ENCODE results near the gene HRH3.
A peak's percentile ranks its signal among the peaks of the same experiment; 100 is the strongest.

The HRH3 gene

DNA sequence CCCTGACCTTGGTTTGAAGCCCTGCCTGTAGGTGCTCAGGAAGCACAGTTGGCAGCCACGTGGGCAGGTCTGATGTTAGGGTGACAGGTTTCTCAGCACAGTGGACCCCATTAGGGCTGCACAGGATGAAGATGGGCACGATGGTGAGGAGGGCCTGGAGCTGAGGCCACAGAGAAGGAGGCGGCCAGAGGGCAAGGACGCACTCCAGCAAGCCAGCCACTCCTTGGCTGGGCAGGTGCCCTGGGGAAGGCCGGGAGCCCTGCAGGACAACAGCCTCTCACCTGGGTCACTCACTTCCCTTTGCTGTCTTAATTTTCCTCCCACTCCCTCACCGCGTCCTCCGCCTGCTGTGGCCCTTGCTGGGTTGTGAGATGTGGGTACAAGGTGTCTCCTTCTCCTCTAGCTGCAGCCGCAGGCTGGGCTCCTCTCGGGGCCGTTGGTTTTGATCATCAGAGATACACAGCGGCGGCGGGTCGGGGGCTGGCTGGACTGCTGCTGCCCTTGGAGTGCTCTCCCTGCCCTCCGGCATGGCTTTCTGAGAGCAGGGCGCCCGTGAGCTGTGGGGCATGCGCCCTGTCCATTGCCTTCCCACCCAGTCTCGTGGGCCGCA is 23.9 kb upstream of the HRH3 start:
- DNase-seq = no peak

DNA sequence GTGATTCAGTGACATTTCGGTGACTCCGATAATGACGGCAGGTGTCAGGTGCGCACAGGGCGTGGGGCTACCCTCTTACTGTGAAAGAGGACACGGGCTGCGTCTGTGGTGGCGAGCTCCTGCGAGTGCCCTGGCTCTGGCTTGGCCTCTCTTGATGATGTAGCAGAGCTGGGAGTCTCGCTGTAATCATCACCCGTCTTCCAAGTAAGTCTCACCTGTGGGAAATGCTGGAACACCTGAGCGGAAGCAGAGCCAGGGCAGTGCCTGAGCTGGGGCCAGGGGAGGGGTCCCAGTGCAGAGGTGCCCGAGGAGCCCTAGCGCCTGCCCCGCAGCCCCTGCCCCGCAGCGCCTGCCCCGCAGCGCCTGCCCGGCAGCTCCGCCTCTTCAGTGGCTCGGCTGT is 23.0 kb upstream of the HRH3 start:
- DNase-seq = no peak

DNA sequence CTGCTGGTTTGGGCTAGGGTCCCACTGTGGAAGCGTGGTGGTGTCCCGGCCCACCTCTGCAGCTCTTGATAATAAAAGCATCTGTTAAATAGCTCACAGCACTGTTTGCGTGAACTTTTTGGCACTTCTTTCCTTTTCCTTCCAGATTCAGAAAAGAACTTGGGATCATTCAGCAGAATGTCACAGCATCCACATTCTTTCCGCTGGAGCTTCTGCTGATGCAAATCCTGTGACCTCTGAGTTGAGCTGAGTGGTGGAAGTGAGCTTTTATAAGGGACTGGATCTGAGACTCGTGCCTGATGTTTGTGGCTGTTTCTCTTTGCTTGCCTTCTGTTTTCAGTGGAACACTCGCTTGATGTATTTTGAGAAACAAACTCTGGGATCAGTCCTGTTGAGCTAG is 22.1 kb upstream of the HRH3 start:
- no peak for DNase-seq

DNA sequence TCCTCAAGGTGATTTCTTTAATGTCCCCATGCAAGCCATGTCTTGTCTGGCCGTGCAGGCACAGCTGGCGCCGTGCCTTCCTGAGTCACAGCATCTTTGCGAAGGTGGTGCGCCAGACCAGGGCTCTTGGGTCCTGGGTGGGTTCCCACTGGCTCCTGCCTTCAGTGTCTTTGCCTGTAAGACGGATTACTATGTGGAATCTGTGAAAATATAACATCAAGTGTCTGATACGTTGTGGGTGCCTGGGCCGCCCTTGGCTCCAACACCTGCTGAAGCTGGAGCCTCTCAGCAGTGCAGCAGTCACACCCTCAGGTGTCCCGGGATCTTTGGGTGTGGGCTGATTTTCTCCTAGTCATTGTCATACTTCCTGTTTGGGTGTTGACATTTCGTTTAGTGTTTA is 21.4 kb upstream of the HRH3 start:
- DNase-seq = no peak

DNA sequence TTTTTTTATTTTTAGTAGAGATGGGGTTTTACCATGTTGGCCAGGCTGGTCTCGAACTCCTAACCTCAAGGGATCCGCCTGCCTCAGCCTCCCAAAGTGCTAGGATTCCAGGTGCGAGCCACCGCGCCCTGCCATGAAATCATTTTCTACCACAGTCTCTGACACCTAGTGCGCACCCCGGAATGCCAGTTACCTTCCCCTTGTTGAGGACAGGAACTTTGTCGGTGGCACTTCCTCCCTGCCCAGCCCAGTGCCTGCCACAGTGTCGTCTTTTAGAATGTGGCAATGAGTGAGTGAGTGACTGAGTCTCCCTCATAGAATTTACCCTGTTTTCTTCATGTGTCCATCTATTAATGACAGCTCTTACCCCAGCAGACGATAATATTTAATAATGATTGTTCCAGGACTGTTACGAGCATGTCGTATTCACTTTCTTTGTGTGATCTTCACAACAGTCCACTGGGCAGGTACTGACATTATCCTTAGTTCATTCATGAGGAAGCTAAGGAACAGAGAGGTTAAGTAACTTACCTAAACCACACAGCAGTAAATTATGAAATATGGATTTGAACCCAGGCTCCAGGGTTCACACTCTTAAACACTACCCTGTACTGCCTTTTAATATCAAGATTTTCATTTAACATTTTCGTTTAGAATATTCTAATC is 20.1 kb upstream of the HRH3 start:
- no peak for DNase-seq

DNA sequence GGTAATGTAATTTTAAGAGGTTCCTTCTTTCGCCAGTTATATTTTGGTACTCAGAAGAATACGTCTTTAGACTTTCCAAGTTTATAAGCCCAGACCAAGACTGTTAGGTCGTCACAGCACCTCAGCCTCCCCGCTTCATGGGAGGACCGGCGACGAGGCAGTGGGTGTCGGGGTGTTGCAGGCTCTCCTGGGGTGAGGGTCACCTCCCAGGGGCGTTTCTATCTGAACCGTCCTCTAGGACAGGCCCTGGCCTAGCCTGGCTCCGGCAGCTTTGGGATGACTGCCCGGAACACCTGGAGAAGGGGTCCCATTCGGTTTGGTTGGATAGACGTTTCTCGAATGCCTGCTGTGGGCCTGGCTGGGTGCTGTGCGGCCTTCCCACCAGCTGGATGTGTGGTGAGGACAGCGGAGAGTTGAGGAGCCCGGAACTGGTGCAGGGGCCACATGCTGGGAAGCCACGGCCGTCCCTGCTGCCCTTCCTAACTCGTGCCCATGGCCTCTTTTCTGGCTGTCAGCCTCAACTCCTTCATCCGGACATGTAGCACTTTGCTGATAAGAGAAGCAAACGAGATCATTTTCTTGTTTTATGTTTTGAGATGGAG is 19.3 kb upstream of the HRH3 start:
- DNase-seq = no peak

DNA sequence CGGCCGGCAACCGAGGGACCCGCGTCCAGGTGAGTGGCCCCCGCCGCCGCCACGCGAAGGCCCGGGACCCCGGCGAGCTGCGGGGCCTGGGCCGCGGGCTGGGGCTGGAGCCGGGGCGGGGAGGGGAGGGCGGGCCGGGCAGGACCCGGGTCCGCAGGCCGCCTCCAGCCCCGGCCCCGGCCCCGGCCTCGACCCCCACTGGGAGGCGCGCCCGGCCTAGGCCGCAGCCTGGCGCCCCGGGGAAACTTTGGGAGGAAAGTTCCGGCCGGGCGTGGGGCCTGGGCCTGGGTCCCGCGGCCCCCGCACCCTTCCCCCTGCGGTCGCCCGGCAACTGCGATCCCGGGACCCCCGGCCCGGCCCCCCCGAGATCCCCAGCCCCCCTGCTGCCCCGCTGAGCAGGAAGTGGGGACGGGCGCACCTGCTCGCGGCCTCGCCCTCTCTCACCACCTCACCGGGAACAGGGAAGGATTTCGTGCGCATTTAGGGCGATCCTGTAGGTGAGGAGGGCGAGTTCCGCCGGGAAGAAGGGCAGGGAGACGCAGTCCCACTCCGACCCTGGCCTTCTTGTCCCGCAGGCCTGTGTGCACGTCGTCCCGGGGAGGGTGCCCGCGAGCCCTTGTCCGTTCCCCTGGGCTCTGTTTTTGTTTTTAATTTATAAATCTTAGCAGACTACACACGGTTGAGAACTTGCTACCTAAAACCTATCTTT is 18.6 kb upstream of the HRH3 start:
- DNase-seq = no peak

DNA sequence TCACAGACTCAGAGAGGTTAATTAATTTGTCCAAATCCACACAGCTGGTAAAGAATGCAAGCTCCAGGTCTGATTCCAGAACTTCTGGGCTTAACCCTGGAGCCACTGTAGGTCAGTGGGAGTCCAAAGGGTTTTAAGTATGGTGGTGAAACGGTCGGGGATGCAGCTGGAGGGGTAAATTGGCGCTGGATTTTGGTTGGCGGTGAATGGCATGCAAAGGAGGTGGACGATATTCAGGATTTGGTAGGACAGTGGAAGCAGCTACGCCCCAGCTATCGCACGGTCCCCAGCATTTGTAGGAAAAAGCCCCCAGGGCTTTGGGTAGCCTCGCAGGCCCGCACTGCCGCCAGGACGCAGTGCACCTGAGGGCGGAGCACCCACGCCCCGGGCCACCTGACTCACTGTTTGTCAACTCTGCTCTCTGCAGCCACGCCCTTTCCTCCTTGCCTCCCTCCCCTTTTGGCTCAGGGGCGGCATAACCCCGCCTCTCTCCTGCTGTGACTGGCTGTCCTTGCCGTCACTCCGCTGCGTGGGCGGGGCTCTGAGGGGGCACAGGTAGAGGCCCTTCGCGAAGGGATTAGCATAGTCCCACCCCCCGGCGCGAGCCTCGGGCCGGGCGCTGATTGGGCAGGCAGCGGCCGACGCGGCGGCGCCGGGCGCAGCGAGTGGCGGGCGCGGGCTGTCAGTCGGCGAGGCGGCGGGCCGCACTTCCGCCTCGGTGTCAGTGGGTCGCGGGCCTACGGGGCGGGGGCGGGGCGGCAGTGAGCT is 17.9 kb upstream of the HRH3 start, which contains the start of gene OSBPL2:
Gene OSBPL2 (plus strand): TSS at position 721 of the 768 bp plus-strand sequence. CDS start 17,664 bp downstream, outside the sequence.
- peak; percentile 96 for DNase-seq

DNA sequence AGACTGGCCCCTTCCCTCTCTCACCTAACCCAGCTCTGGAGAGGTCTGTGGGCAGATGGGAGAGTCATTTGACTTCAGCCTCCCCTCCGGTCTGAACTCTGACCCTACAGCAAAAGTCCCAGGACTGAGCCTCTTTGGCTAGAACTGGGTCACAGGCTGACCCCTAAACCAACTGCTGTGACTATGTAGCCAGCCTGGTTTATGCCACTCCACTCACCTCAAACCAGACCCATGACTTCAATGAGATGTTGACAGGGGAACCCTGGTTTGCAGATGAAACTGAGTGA is 17.4 kb upstream of the HRH3 start:
- no peak for DNase-seq

DNA sequence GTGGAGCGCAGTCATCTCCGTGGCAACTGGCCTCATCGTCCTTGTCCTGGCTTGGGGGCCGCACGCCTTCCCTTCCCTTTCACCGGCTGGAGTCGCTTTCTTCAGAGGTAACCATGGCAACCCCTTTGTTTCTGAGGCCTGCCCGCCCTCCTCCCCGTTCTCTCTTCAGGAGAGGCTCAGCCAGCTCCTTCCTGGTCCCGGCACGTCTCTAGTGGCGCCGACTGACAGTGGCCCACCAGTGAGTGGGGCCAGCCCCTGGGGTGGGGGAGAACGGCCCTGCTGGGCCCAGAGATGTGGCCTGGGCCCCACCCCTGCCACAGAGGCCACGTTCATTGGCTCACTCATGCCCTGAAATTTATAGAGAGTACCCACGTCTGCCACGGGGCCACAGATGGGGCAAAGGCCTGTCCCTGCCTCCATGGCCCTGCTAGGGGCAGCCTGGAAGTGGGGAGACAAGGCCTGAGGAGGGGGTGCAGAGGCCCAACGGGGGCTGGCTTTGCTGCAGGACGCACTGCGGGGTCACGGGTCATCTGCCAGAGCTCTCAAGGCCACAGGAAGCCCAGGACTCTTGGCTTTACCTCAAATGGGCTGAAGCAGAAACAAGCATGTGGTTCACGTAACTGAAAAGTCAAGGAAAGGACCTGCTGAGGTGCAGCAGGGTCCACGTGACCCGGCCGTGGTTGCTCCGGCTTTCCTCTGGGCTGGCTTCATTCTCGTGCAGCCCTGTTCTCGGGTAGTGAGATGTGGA is 16.9 kb upstream of the HRH3 start:
- DNase-seq = peak; percentile 8

DNA sequence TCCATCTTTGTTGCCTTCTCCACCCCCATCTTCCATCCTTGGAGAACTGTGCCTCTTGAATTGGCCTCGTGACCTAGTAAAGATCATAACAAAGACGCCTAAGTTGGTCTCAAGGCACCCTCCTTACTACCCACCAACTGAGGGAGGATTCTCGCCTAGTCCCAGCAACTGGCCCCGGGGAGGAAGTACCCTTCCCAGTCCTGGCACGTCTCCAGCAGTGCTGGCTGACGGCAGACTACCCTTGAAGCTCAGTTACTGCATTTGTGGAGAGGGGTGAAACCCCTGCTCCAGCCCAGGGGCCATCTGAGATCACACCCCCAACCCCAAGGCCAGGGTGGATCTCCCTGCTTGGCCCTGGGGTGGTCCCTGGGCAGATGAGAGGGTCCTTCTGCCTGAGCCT is 16.1 kb upstream of the HRH3 start:
- no peak for DNase-seq

DNA sequence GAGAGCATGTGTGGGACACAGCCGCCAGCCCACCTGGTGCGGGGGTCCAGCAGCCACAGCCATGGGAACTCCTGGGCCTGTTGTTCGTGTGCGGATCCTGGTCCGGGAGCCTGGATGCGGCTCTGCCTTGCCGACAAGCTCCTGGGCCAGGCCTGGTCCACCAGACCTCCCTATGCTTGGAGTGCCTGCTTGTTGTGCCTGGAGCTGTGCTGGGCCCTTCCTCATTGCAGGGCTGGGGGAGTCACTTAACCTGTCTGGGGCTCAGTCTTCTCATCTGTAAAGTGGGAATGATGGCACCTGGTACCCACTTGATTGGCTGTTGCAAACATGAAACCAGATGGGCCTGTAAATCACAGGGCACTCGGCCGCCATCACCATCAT is 15.7 kb upstream of the HRH3 start:
- DNase-seq = no peak

DNA sequence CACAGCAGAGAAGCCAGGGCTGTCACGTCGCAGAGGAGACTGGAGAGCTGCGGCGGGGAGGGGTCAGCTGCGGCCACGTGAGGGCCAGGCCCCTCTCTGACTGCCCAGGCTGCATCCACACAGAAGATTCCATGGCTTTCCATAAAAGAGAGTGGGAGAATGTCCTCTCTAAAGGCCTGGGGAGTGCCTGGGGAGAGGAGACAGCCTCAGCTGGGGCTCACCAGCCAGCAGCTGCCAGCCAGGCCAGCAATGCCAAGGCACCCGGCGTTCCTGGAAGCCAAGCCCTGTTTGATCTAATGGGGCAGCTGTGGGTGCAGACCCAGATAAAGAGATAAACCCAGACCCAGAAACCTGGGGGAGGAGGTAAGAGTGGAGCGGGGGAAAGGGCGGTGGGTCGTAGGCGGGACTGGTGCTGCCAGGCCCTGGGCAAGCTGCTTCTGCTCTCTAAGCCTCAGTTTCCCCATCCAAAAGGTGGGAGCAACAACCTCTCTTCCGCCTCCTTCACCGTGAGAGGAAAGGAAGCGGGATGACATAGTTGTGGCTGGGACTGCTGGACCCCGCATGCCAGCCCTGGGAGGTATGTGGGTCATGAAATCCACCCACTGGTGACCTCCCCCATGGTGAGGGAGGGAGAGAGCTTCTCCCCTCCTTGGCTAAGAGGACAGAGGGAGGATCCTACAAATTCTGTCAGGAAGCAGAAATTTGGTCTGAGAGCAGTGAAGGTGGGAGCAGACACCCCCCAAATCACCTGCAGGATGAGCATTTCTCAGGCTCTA is 15.1 kb upstream of the HRH3 start:
- DNase-seq = no peak

DNA sequence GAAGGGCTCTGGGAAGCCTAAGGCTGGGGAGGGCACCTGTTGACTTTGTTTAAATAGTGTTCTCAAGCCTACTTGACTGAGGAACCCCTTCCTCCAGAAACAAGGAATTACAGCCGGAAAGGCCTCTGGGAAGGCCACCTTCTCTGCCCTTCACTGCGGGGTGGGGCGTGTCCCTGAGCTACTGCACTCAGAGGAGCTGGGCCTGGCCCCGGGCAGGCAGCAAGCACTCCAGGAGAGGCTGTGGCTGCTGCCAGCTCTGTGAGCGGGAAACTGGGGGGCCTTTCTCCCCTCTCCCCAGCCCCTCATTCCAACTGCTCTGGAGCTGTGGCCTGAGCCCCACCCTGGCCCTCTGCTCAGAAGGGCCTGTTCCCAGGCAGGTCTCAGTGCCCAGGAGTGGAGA is 14.3 kb upstream of the HRH3 start:
- DNase-seq = no peak

DNA sequence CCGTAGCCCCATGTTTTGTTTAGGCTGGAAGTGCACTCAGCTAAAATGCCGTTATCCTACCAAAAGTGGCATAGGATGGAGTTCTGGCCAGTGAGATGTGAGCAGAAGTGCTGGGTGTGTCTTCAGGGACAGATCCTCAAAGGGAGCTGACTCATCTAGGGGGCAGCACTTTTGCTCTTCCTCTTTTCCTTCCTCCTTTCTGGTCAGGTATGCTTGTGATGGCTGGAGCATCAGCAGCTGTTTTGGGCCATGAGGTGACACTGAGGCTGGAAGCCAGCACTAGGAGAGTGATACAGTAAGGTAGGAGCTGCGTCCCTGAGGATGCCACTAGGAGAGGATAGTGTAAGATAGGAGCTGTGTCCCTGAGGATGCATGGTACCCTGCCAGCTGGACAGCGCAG is 13.6 kb upstream of the HRH3 start:
- no peak for DNase-seq

DNA sequence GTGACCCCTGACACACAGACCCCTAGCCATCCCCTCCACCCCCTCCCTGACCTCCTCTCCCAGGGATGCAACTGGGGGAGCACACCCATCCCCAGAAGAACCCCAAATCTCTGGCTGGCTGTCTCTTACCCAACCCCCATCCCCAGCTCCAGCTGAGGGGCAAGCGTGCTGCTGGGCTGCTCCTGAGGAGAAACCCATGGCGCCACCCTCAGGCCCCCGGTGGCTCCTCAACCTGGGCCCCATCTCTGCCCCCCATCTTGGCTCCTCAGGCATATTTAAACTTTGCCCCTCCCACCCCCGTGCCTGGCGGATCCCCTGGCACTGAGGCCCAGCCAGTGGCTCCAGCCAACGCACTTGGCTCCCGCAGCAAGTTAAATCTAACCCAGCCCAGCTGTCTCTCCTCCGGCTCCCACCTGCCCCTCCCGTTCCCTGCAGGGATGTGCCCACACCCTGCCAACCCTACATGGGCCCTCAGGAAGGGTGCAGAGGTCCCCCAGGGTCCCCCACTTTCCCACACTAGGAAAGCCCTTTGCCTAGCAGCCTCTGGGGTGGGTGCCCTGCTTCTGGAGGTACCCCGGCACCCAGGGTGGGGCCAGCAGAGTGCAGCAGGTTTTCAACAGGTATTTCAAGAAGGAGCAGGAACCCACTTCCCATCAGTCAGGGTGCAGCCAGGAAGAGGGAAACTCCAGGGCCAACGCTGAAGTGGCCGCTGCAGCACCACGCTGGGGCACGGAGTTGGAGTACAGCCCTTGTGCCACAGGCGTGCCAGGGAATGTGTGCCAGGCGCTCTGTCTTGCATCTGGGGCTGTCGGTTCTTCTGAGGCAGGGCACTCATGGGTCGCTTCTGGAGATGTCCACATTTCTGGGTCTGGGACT is 12.9 kb upstream of the HRH3 start:
- no peak for DNase-seq

DNA sequence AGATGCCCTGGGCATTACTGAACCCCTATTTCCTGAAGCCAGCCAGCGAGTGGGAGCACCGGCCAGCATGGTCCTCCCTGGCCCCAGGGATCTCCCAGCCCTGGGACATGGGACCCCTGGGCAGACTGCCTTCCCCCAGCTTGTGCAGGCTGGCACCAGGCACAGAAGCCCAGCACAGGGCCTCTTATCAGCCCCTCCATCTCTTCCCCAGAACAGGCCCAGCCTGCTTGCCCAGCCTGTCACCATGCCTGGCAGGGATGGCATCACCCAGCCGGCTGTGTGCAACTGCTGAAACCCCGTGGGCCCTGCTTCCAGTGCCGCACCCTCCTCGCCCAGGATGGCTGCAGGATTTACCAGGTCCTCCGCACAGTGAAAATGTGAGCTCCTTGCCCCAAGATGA is 12.1 kb upstream of the HRH3 start:
- no peak for DNase-seq

DNA sequence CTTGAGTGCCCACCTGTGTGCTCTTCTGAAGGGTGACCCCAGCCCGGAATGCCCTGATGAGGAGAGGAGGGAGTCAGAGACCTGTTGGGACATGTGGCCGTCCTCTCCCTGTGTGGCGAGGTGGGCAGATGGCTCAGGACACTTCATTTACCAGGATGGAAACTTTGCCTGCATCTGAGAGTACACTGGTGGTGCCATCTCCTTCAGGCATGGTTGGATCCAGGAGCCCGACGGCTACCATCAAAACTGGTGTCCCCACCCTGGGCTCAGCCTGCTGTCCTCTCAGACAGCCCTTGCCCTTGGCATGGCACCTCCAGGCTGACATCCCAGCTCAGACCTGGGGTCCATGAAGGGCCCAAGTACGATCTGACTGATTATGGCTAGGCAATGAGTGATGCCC is 11.2 kb upstream of the HRH3 start:
- no peak for DNase-seq

DNA sequence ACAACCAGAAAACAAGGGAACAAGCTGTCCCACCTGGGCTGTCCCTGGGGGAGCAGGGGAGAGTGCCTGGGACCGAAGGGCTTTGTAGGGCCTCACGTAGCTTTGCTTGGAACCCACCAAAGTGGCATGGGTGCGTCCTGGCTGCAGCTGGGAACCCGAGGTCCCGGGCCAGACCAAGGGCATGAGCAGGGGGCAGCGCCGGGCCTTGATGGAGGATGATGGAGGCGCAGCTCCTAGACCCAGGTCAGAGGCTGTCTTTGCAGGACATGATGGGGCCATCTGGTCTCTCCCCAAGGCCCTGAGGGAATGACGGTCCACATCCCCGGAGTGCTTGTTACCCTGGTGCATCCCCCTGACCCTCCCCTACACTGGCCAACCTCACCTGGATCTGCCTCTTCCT is 10.6 kb upstream of the HRH3 start:
- DNase-seq = no peak

DNA sequence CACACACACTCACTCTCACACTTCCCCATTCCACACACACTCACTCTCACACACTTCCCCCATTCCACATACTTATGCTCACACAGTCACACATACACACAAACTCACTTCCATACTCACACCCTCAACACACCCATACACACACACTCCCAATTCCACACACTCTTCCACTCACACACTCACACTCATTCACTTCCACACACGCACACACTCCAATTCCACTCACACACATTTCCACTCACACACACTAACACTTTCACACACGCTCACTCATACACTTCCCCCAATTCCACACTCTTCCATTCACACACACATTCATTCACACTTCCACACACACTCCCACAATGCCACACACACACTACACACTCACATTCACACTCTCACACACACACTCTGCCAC is 10.2 kb upstream of the HRH3 start:
- no peak for DNase-seq

DNA sequence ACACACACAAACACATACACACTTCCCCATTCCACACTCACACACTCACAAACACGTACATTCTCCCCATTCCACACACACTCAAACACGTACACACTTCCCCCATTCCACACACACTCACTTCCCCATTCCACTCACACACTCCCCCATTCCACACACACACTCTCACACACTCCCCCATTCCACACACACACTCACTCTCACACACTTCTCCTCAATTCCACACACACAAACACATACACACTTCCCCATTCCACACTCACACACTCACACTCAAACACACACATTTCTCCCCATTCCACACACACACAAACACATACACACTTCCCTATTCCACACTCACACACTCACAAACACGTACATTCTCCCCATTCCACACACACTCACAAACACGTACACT is 9.6 kb upstream of the HRH3 start:
- DNase-seq = no peak

Measured in fibroblast of skin of right biceps (primary cell).